Gastrocnemius medialis (tissue), 4 donors: ENCODE measurements around the gene CCDC74B. TPM values are rescaled to one million over a fixed set of nuclear protein-coding genes. Genes with fewer than 3 reads are reported as not detected.
"Not testable (repeated sequence)": the region's sequence is repeated elsewhere in the genome, so short reads cannot be mapped to it uniquely, and the experiment has no call there.

ENCODE experiments used
- ATAC-seq, 2 donors: fragments of 150-250 bp; one replicate each; pipeline ENCODE4 v1.9.1; 2016
- DNase-seq, 2 donors: peaks; one replicate each; pipeline ENCODE4 v3.0.0-alpha.2; 2019
- H3K27ac ChIP-seq, 4 donors: fragments of 200-600 bp; sonication (generic); 1 replicate in 1 of 4; 2 replicates in 3 of 4; pipeline ENCODE4 v1.5.1; 2016 to 2018; ENCODE audit warnings: mild to moderate bottlenecking in 2 of 4, moderate library complexity in 1 of 4
- H3K27me3 ChIP-seq, 3 donors: fragments of 200-600 bp; sonication (generic) in 2 of 3; 1 replicate in 1 of 3; 2 replicates in 2 of 3; pipeline versions ENCODE4 v1.5.1 to v1.6.0; 2016 to 2019; ENCODE audit warnings: mild to moderate bottlenecking in 1 of 3, moderate library complexity in 1 of 3
- H3K36me3 ChIP-seq, 2 donors: fragments of 200-600 bp; sonication (generic) in 1 of 2; one replicate each; pipeline ENCODE4 v1.5.1; 2017 to 2018
- H3K4me1 ChIP-seq, 2 donors: fragments of 200-600 bp; sonication (generic) in 1 of 2; one replicate each; pipeline ENCODE4 v1.5.1; 2016 to 2017; ENCODE audit warnings: mild to moderate bottlenecking in 2 of 2
- H3K4me3 ChIP-seq, 4 donors: fragments of 200-600 bp; sonication (generic) in 3 of 4; 1 replicate in 1 of 4; 2 replicates in 3 of 4; pipeline ENCODE4 v1.5.1; 2016 to 2019; ENCODE audit warnings: mild to moderate bottlenecking in 2 of 4
- H3K9me3 ChIP-seq, 3 donors: fragments of 200-600 bp; sonication (generic) in 2 of 3; 1 replicate in 1 of 3; 2 replicates in 2 of 3; pipeline ENCODE4 v1.5.1; 2016 to 2019
- POLR2A ChIP-seq, 2 donors: fragments of 450-650 bp; IDR thresholded peaks; one replicate each; pipeline ENCODE4 v1.6.1; 2017; ENCODE audit warnings: antibody characterized with exemption in 2 of 2, mild to moderate bottlenecking in 2 of 2, moderate library complexity in 2 of 2
- in situ Hi-C, 4 donors: fragments of 200-750 bp; cut with MboI; loops; one replicate each; pipeline versions ENCODE4 v1.15.0 to v1.8.0; 2017; ENCODE audit warnings: low sequenced_read_pairs in 4 of 4
- intact Hi-C: fragments of 100-400 bp; cut with DNase I; formaldehyde crosslinking; loops from one replicate; pipeline ENCODE4 v1.15.1; 2023; ENCODE audit warnings: low total_unique reads
- total RNA-seq, 4 donors: library from RNA; depleted of rRNA; stranded (reverse); fragments of >200 nt; gene quantifications; one replicate each; pipeline versions ENCODE4 v1.1.0 to v1.2.3, GENCODE V29; 2016
- TF ChIP-seq, protein P1 (sequence below), 5 experiments: fragments of 450-650 bp in 3 of 5; fragments of 200-600 bp in 2 of 5; sonication (generic) in 2 of 5; IDR thresholded peaks in 4 of 5; conservative IDR thresholded peaks in 1 of 5; 1 replicate in 4 of 5; 2 replicates in 1 of 5; pipeline ENCODE4 v1.5.1; 2016 to 2019; ENCODE audit warnings: antibody characterized with exemption in 5 of 5, mild to moderate bottlenecking in 3 of 5, moderate library complexity in 3 of 5

CCDC74B gene
- total RNA-seq, 4 donors from 2014 or later: 0.42 to 1.2 TPM; not detected in 2

GRCh38 chr2:130186391-130186790 is 41.5 kb upstream of the CCDC74B start:
- no peaks in the 10 kb centered on the region for H3K27me3 ChIP-seq
- no peak for TF ChIP-seq POLR2A (IDR thresholded peaks at IDR 0.05)
- TF ChIP-seq, protein P1, sequence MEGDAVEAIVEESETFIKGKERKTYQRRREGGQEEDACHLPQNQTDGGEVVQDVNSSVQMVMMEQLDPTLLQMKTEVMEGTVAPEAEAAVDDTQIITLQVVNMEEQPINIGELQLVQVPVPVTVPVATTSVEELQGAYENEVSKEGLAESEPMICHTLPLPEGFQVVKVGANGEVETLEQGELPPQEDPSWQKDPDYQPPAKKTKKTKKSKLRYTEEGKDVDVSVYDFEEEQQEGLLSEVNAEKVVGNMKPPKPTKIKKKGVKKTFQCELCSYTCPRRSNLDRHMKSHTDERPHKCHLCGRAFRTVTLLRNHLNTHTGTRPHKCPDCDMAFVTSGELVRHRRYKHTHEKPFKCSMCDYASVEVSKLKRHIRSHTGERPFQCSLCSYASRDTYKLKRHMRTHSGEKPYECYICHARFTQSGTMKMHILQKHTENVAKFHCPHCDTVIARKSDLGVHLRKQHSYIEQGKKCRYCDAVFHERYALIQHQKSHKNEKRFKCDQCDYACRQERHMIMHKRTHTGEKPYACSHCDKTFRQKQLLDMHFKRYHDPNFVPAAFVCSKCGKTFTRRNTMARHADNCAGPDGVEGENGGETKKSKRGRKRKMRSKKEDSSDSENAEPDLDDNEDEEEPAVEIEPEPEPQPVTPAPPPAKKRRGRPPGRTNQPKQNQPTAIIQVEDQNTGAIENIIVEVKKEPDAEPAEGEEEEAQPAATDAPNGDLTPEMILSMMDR (IDR thresholded peaks at IDR 0.05 in 4 of 5, conservative IDR thresholded peaks at IDR 0.05 in 1 of 5): no peak
- DNase-seq: no peak
- H3K4me1 ChIP-seq: peaks cover 0 to 4% of the 10 kb centered on the region in 2 donors
- H3K36me3 ChIP-seq: peaks cover 0 to 7% of the 10 kb centered on the region in 2 donors
- no peak overlapping the region for H3K27ac ChIP-seq
- ATAC-seq: no peak
- H3K4me3 ChIP-seq: no peak overlapping the region
- in situ Hi-C loops (loop anchor here in 3 of 4 donors (25.0 kb wide), 1 partner anchor 151 kb away; the partner anchor contains the start of gene IMP4 (in 3 of the 3)), intact Hi-C loops (loop anchor here (5.0 to 10.0 kb wide), 2 partner anchors 1301 to 1862 kb away; no protein-coding TSS in a partner anchor)
- H3K9me3 ChIP-seq: no peaks in the 10 kb centered on the region

GRCh38 chr2:130185896-130186295 is 41.0 kb upstream of the CCDC74B start:
- ATAC-seq: no peak
- peaks cover 0 to 7% of the 10 kb centered on the region in 2 donors for H3K36me3 ChIP-seq
- no peak overlapping the region for H3K27ac ChIP-seq
- H3K4me3 ChIP-seq: no peak overlapping the region
- H3K9me3 ChIP-seq: no peaks in the 10 kb centered on the region
- intact Hi-C loops: loop anchor here (5.0 to 10.0 kb wide), 2 partner anchors 1301 to 1861 kb away; no protein-coding TSS in a partner anchor
- no peaks in the 10 kb centered on the region for H3K27me3 ChIP-seq
- peaks cover 0 to 4% of the 10 kb centered on the region in 2 donors for H3K4me1 ChIP-seq
- no peak for TF ChIP-seq POLR2A (IDR thresholded peaks at IDR 0.05)
- TF ChIP-seq, protein P1 (IDR thresholded peaks at IDR 0.05 in 4 of 5, conservative IDR thresholded peaks at IDR 0.05 in 1 of 5): no peak
- in situ Hi-C loops: loop anchor here in 3 of 4 donors (25.0 kb wide), 1 partner anchor 151 kb away; the partner anchor contains the start of gene IMP4 (in 3 of the 3)
- DNase-seq: no peak

- no peak overlapping the region for H3K27ac ChIP-seq
- in situ Hi-C loops: loop anchor here in 3 of 4 donors (25.0 kb wide), 1 partner anchor 152 kb away; the partner anchor contains the start of gene IMP4 (in 3 of the 3)
- peaks cover 1 to 8% of the 10 kb centered on the region in 2 donors for H3K4me1 ChIP-seq
- peaks cover 0 to 7% of the 10 kb centered on the region in 2 donors for H3K36me3 ChIP-seq
- no peak overlapping the region for H3K4me3 ChIP-seq
- H3K27me3 ChIP-seq: no peaks in the 10 kb centered on the region
- no peak for ATAC-seq
- DNase-seq: no peak
- intact Hi-C loops: loop anchor here (5.0 to 10.0 kb wide), 2 partner anchors 1302 to 1861 kb away; no protein-coding TSS in a partner anchor
- TF ChIP-seq, protein P1 (IDR thresholded peaks at IDR 0.05 in 4 of 5, conservative IDR thresholded peaks at IDR 0.05 in 1 of 5): no peak
- no peak for TF ChIP-seq POLR2A (IDR thresholded peaks at IDR 0.05)
- H3K9me3 ChIP-seq: no peaks in the 10 kb centered on the region
Measured at GRCh38 chr2:130185436-130185835, 40.5 kb upstream of the CCDC74B start.

DNA sequence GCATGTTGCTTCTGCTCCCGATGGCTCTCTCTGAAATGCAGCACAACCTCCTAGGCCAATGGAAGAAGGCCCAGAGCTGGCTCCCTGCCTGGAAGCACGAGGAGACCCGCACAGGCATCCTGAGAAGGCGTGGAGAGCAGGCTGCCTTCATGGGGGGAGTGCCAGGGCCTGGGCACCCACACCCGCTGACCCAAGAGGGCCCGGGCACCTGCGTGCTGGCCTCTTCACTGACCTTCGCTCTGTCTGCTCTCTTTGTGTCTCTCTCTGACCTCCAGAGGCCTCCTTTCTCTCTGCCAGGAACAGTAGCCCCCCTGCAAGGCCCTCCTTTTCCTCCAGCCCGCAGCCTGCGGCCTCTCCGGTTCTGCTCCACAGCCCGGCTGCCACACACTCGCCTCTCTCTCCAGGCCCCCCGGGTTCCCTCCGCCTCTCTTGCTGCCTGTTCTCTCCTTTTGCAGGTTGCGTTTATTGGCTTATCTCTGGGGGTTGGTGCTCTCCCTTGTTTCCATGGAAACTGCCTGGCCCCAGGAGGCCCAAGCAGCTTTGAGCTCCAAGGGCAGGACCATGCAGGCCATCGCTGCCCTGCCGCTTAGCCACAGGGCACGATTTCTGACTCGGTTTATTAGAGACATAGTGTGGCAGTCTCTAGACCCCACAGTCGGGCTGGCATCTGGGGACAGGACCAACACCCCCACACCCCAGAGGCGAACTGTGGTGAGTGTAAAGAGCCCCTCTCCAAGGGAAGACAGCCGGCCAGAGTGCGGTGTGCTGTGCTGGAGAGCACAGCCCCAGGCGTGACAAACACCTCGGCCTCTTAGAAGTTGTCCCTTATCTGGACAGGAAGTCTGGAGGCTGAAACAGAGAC is 38.8 kb upstream of the CCDC74B start:
- Histone ChIP-seq H3K27me3 (no peaks in the 10 kb centered on the region), H3K27ac (no peak overlapping the region), H3K4me3 (peak overlapping the region in 1 of 4 donors; percentile 99), H3K9me3 (no peaks in the 10 kb centered on the region), H3K36me3 (peaks cover 0 to 7% of the 10 kb centered on the region in 2 donors), H3K4me1 (peaks cover 5 to 11% of the 10 kb centered on the region in 2 donors)
- intact Hi-C loops (loop anchor here (2.0 to 10.0 kb wide), 3 partner anchors 149 to 1859 kb away; partner anchors contain the start of gene IMP4), in situ Hi-C loops (loop anchor here in 3 of 4 donors (25.0 kb wide), 1 partner anchor 154 kb away; the partner anchor contains the start of gene IMP4 (in 3 of the 3))
- TF ChIP-seq POLR2A (IDR thresholded peaks at IDR 0.05): no peak
- DNase-seq (peak in 1 of 2 donors; percentile 20), ATAC-seq (no peak)

- in situ Hi-C loops: loop anchor here in 3 of 4 donors (25.0 kb wide), 1 partner anchor 154 kb away; the partner anchor contains the start of gene IMP4 (in 3 of the 3)
- intact Hi-C loops: loop anchor here (2.0 to 10.0 kb wide), 3 partner anchors 150 to 1858 kb away; partner anchors contain the start of gene IMP4
- not testable (repeated sequence) for H3K9me3 ChIP-seq, H3K27me3 ChIP-seq, H3K36me3 ChIP-seq, ATAC-seq, DNase-seq
- Histone ChIP-seq H3K4me1 (peaks cover 5 to 11% of the 10 kb centered on the region in 2 donors), H3K27ac (peak overlapping the region; percentile 17 to 59 (median 40)), H3K4me3 (peak overlapping the region; percentile 41 to 99 (median 93))
Measured at GRCh38 chr2:130182826-130183511, 38.1 kb upstream of the CCDC74B start.
